Neural cell (in vitro differentiated cells): ENCODE data around the gene IREB2.
"Not testable (repeated sequence)": the region's sequence is repeated elsewhere in the genome, so short reads cannot be mapped to it uniquely, and the experiment has no call there.

Experiments used
- CTCF ChIP-seq: fragments of 450-650 bp; IDR thresholded peaks from 2 replicates; pipeline ENCODE4 v1.5.1; 2014; ENCODE audit warnings: antibody characterized with exemption, mild to moderate bottlenecking, moderate library complexity; ENCODE audit not compliant: poor library complexity, severe bottlenecking
- EP300 ChIP-seq: fragments of 450-650 bp; conservative IDR thresholded peaks from 2 replicates; pipeline ENCODE4 v1.6.1; 2014; ENCODE audit warnings: antibody characterized with exemption, mild to moderate bottlenecking, moderate library complexity; ENCODE audit not compliant: poor library complexity, severe bottlenecking
- EZH2 ChIP-seq: fragments of 200-600, 300-800 bp; shearing (Covaris generic), sonication (generic); IDR thresholded peaks from 2 replicates; pipeline ENCODE4 v1.6.1; 2014; ENCODE audit warnings: antibody characterized with exemption, low read length, borderline replicate concordance, mild to moderate bottlenecking; ENCODE audit not compliant: insufficient read depth, poor library complexity, severe bottlenecking
- MXI1 ChIP-seq: fragments of 450-650 bp; conservative IDR thresholded peaks from 2 replicates; pipeline ENCODE4 v1.6.1; 2014; ENCODE audit warnings: antibody characterized with exemption, mild to moderate bottlenecking; ENCODE audit not compliant: poor library complexity, severe bottlenecking
- POLR2AphosphoS5 ChIP-seq: IDR thresholded peaks from 2 replicates; pipeline ENCODE4 v1.6.1; 2012
- REST ChIP-seq: IDR thresholded peaks from 2 replicates; pipeline ENCODE4 v1.6.1; 2012; ENCODE audit warnings: borderline replicate concordance
- TAF1 ChIP-seq: IDR thresholded peaks from 2 replicates; pipeline ENCODE4 v1.6.1; 2012; ENCODE audit warnings: low read depth

- TF ChIP-seq CTCF, EP300, POLR2AphosphoS5, EZH2, REST, MXI1, TAF1: not testable (repeated sequence)
Measured at GRCh38 chr15:78404796-78405195, 33.2 kb upstream of the IREB2 start.
